Activated CD4-positive, CD25-positive, alpha-beta regulatory T cell treated with anti-CD3 and anti-CD28 coated beads, Interleukin-2, amount 50 U/mL, for 72 hours (primary cell): ENCODE measurements around the gene SEC61G.

ENCODE experiments used
- DNase-seq: peaks from one replicate; pipeline ENCODE4 v3.0.0; 2021

The SEC61G gene

DNA sequence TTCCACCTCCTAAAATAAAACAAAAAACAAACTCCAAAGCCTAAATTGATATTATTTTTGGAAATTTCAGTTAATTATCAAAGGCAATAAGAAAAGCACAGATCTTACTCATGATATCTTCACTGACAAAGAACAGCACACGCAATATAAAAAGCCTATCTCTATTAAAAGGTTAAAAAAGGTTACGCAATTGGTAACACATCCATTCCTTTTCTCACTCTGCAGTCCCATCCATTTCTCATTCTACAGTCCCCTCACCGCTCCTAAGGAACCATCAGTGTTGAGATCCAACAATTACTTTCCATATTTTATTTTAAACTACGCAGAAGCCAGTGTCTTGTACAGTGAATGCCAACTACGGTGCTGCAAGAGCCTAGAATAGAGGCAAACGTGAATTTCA is 1.3 kb downstream of the SEC61G start:
- DNase-seq = no peak

GRCh38 chr7:54749200-54749599 is 9.8 kb downstream of the SEC61G start:
- DNase-seq = no peak

- DNase-seq = no peak
Observed at GRCh38 chr7:54747234-54747633, 11.8 kb downstream of the SEC61G start.

DNA sequence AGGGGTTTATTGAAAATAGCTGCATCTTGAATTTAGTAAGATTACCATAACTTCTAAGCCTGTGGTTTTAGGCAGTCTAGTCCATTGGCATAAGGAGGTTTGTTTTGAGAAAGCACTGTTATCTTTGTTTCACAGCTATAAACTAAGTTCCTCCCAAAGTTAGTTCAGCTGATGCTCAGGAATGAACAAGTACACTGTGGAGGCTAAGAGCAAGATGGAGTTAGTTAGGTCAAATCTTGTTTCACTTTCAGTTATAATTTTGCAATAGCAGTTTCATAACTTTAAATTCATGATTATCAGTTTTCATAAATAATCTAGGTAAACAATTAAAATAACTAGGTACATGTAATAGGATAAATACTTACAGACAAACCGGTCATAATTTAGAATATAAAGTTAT is 15.4 kb downstream of the SEC61G start:
- no peak for DNase-seq

GRCh38 chr7:54738737-54739136 is 20.3 kb downstream of the SEC61G start:
- no peak for DNase-seq

GRCh38 chr7:54729107-54729506 is 29.9 kb downstream of the SEC61G start:
- DNase-seq = no peak

GRCh38 chr7:54728411-54728810 is 30.6 kb downstream of the SEC61G start:
- no peak for DNase-seq

- no peak for DNase-seq
Observed at GRCh38 chr7:54725255-54725654, 33.8 kb downstream of the SEC61G start.

- DNase-seq = no peak
Observed at GRCh38 chr7:54722502-54722901, 36.5 kb downstream of the SEC61G start.

DNA sequence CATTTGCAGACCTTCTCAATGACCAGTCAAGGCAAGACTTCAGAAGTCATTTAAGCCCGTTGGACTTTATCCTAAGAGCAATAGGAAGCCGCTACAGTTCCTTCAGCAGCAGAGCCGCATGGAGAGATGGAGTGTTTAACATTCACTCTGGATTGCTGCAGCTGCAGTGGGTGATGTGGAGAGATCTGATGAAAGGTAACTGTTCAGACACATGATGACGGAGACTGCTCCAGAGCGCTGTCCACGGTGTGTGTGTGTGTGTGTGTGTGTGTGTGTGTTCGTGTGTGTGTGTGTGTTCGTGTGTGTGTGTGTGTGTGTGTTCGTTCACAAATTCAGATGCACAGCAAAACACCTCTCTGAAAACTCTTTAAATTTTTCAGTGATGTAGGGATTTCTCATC is 37.0 kb downstream of the SEC61G start:
- DNase-seq = no peak

GRCh38 chr7:54719974-54720373 is 39.0 kb downstream of the SEC61G start:
- DNase-seq = no peak

- no peak for DNase-seq
Observed at GRCh38 chr7:54719425-54719824, 39.6 kb downstream of the SEC61G start.

DNA sequence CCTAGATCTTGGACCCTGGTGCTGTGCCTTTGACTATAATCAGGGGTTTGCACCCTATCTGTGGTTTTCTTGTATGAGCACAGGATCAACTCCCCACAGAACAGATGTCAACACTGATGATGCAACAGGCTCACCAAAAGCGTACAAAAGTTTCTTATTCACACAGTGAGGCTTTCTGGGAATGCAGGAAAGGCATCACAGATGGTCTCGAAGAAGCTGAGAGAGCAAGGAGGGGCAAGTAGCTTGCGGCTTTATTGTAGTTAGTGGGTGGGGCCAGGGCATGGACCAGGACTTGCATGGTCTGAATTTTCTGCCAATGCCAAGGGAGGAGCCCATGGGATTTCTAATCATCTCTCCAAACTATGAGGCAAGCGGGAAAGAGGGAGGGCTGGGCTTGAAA is 46.2 kb downstream of the SEC61G start:
- no peak for DNase-seq

GRCh38 chr7:54711900-54712595 is 47.0 kb downstream of the SEC61G start:
- DNase-seq = no peak

DNA sequence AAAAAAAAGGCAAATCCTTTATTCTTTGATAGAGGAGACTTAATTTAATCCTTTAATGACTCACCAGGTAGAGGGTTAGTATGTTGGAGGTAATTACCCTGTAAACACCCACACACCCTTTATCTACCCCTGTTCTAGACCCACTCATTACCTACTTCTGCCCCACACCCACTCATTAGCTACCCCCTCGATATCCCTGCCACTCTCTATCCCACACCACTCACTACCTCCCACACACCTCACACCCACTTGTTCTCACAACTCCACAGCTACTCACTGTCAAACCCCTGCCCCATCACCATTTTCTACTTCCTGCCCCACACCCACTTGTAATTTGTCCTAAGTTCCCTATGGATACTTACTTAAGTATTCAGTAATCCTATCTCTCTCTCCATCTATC is 49.7 kb downstream of the SEC61G start:
- DNase-seq = no peak

- DNase-seq = no peak
Observed at GRCh38 chr7:54705436-54705835, 53.6 kb downstream of the SEC61G start.

GRCh38 chr7:54704851-54705250 is 54.2 kb downstream of the SEC61G start:
- no peak for DNase-seq
